HG03565 (cell line): ENCODE measurements around the gene MYOZ2.
A peak's percentile ranks its signal among the peaks of the same experiment; 100 is the strongest.

Source experiments
- ATAC-seq: cut with Tn5 transposase; IDR thresholded peaks from one replicate; pipeline ENCODE4 v1.9.1; 2021; ENCODE audit warnings: mild to moderate bottlenecking, moderate library complexity; ENCODE audit not compliant: unreplicated experiment

MYOZ2 gene

DNA sequence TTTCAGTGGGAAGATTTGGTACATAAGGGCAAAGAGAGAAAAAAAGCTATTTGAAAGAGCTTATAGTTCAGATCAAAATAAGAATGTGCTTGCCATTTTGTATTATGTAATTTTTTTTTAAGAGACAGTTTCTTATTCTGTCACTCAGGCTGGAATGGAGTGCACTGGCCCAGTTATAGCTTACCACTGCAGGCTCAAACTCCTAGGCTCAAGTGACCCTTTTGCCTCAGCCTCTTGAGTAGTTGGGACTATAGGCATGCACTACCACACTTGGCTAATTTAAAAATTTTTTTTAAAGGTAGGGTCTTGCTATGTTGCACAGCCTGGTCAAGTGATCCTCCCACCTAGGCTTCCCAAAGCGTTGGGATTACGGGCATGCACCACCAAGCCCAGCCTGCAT is 54.7 kb downstream of the MYOZ2 start:
- ATAC-seq: no peak

- ATAC-seq: no peak
Observed at GRCh38 chr4:119191505-119191904, 55.9 kb downstream of the MYOZ2 start.

DNA sequence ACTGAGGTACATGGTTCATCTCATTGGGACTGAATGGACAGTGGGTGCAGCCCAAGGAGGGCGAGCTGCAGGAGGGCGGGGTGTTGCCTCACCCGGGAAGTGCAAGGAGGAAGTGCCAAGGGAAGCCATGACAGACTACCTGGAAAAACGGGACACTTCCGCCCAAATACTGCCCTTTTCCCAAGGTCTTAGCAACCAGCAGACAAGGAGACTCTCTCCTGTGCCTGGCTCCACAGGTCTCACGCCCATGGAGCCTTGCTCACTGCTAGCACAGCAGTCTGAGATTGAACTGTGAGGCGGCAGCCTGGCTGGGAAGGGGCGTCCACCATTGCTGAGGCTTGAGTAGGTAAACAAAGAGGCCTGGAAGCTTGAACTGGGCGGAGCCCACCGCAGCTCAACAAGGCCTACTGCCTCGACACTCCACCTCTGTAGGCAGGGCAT is 62.2 kb downstream of the MYOZ2 start:
- no peak for ATAC-seq

DNA sequence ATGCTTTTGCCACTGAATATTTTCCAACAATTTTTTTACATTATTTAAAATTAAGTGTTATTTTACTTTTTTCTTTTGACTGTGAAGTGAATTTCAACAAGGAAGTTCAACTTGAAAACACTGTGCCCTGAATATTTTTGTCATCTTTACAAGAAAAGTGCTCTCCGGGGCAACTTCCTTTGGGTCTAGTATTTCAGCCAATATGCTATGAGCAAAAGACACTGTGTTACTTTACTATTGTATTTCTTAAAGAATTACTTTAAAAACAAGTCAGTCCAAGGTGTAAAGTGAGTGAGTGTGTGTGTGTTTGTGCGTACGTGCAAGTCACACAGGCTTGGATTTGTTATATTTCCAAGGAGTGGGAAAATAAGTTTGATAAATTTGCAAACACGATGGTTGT is 69.3 kb downstream of the MYOZ2 start:
- ATAC-seq: no peak

DNA sequence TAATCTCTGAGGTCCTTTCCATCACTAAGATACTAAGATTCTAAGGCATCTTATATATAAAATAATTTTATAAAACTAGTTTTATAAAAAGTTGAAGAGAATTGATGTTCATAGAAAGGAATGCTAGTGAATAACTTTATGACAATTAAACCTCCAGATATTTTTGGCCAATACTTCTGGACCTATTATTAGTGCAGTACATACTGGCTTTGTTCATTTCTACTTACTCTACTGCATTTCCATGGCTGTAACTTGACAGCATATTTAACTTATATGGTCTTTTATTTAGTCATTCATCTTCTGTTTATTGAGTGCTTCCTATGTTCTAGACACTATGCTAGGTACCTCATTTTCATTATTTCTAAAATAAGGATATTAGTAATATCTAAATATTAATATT is 70.1 kb downstream of the MYOZ2 start:
- ATAC-seq: no peak

- ATAC-seq: no peak
Observed at GRCh38 chr4:119206178-119206577, 70.5 kb downstream of the MYOZ2 start.

DNA sequence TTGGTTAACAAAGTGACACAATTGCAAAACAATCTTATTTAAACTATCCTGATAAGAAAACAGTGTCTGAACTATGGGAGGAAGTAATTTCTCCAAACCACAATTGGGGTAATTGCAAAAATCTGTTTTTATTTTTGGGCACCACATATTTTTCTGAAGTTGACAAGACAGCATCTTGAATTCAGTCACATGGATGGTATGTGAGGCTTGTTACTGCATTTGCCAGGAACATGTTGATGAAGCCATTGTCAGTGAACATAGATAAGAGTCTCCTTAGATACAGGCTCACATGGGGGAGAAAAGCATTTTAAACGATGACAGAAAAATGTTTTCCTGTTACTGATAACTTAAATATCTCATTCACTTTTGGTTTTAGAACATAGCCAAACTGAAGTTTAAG is 71.4 kb downstream of the MYOZ2 start:
- ATAC-seq: no peak

DNA sequence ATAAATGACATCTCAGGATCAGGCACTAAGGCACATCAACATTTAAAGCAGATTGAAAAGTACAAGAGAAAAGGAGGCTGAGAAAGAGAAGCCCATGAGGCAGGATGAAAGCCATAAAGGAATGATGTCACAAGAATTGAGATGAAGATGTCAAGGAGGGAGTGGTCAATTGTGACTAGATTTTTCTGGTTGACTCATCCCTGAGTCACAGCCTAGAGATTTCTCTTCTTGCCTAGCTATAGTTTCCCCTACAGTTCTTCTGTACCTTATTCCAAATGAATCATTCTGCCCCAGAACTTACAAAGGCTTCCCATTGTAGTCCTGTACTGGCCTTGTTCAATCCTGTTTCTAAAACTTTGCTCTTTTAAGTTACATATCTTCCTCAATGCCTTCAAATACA is 73.4 kb downstream of the MYOZ2 start:
- peak; percentile 25 for ATAC-seq

- ATAC-seq: no peak
Observed at GRCh38 chr4:119209586-119209985, 74.0 kb downstream of the MYOZ2 start.

- no peak for ATAC-seq
Observed at GRCh38 chr4:119210775-119211174, 75.1 kb downstream of the MYOZ2 start.

GRCh38 chr4:119211867-119212233 is 76.2 kb downstream of the MYOZ2 start:
- ATAC-seq: peak; percentile 2

DNA sequence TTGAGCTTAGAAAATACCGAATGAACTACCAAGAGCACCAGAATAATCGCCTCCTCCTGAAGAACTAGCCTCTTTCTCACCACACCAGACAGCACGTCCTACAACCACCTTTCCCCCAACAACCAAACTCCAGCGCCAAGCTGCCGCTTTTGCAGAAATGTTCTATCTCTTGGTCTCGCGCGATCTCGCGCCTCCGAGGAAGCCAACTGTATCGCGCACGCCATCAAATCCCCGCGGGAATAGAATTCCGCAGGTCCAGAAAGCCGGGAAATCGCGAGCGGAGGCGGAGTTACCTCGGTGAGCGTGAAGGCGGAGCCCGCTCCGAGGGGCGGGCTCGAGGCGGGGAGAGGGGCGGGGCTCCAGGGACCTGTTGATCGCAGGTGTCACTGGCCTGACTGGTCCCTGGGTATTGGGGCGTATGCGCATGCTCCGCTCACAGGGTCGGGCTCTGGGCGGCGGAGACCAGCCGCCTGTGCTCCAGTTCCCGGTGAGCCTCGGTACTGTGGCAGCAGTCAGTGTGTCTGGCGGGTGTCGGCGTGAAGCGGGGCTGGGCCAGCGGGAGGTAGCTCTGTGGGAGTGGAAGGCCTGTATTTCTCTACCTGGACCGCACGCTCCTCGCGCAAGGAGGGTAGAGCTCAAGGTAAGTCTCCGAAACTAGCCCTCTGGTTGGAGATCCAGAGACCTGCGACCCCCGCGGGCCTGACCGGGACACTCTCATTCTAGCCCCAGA is 76.8 kb downstream of the MYOZ2 start, which contains the start of gene USP53:
USP53 (plus strand) TSS at position 480 of the 730 bp plus-strand sequence. CDS start 27,047 bp downstream, outside the sequence.
- ATAC-seq: peak; percentile 84

GRCh38 chr4:119212964-119213606 is 77.5 kb downstream of the MYOZ2 start:
- peak; percentile 36 for ATAC-seq

- no peak for ATAC-seq
Observed at GRCh38 chr4:119218093-119218492, 82.5 kb downstream of the MYOZ2 start.

DNA sequence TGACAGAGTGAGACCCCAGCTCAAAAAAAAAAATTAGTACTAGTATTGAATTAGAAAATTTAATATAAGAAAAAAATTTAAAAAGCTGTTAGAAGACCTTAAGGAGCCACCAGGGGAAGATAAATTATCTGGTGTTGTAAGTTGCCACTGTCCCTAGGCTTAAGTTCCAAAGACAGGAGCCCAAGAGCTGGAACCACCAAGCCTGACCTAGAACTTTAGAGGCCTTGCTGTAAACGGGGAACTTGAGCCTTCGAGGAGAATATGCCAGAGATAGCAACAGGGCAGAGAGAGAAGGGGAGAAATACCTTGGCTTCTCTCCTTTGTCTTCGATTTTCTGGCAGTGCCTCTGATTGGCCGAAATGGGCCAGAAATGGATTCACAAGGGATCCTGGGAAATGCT is 85.8 kb downstream of the MYOZ2 start:
- no peak for ATAC-seq

DNA sequence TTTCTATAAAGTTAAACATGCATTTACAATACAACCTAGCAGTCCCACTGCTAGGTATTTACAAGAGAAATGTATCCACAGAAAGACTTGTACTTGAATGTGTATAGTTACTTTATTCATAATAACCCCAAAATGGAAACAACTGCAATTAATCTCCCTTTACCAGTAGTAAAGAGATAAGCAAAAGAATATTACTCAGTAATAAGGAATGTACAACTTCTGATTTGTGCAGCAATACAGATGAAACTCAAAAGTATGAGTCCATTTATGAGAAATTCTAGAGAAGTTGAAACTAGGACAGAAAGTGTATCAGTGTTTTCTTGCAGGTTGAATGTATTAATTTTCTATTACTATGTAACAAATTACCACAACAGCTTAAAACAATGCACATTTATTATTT is 92.1 kb downstream of the MYOZ2 start:
- ATAC-seq: no peak

GRCh38 chr4:119228406-119228805 is 92.8 kb downstream of the MYOZ2 start:
- no peak for ATAC-seq

DNA sequence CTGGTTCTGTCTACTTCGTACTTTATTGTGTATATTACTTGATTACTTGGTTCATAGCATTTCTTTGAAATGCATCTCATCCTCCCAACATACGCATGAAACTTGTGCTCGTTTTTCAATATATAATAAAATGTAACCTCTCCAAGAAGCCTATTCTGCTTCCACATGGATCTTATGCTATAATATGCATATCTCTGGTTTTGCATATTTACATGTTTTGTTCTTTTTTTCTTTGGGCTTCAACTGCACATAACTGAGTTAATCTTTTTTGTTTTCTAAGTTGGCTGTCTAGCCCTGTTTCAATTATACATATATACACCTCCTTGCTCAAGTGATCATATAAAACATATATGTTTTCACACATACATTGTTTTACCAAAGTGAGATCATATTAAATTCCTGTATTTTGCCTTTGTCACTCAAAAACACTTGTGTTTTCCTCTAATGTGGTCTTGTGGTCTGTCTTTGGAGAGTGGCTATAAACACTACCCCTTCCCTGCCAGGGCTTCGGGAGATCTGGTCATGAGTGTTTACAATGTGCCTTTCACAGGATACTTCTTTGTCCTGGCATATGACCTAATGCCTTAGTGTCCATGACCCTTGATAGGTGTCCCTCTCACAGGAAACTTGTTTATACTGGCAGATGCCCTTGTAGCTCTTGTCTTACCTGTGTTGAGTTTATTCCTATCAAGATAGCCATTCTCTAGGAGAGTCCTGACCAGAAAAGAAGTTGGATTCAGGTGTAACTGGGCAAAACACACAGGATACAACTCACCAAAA is 94.5 kb downstream of the MYOZ2 start:
- ATAC-seq: no peak

DNA sequence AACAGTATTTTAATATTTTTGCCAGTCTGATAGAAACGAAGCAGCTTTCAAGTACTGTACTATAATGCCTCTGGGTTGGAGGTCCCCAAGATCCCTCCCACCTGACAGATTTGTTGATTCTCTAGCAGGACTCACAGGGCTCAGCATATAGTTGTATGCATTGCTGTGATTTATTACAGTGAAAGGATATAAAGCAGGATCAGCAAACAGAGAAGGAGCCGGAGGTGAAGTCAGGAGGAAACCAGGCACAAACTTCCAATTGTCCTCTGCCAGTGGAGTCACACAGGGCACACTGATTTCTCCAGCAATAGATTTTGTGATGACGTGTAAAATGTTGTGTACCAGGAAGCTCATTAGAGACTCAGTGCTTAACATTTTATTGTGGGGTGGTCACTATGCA is 95.9 kb downstream of the MYOZ2 start:
- ATAC-seq: no peak

- no peak for ATAC-seq
Observed at GRCh38 chr4:119232286-119232685, 96.7 kb downstream of the MYOZ2 start.

DNA sequence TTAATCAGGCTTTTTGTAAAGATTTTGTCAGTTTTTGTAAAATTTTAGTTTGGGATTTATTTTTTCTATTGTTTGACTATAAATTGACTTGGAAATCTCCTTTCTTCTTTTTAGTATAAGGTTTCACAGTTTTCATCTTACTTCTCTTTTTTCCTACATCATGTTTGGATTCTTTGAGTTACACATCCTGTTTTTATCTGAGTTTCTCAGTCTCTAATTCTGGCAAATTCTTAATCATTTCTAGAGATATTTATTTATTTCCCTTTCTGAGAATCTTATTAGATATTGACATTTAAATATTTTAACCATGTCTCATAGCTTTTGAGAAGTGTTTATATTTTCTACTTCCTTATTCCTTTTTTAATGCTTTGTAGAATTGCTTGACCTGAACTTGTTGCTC is 97.6 kb downstream of the MYOZ2 start:
- ATAC-seq: no peak

DNA sequence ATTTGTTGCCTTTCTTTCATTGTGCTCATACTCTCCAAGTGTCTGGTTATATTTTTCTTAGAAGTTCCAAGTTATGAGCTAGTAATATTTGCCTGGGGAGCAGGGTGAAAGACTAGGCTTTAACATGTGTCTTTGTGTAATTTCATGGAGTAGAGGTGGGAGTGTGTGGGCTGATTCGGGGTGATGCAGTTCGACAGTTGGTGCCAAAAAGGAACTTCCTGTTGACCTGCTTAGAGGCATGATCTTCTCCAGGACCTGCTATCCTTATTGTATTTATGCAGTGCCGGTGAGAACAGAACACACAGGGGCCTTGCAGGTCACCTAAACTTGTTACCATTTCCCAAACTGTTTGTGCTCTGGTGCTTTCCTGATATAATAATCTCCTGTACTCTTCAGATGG is 98.1 kb downstream of the MYOZ2 start:
- ATAC-seq: no peak
